ENCODE measurements around the gene RBM10. TPM values are rescaled to one million over a fixed set of nuclear protein-coding genes. Genes with fewer than 3 reads are reported as not detected.

The RBM10 gene
- total RNA-seq, 4 donors from 2014 or later = 27.9 to 33.1 (median 30.2) TPM

DNA sequence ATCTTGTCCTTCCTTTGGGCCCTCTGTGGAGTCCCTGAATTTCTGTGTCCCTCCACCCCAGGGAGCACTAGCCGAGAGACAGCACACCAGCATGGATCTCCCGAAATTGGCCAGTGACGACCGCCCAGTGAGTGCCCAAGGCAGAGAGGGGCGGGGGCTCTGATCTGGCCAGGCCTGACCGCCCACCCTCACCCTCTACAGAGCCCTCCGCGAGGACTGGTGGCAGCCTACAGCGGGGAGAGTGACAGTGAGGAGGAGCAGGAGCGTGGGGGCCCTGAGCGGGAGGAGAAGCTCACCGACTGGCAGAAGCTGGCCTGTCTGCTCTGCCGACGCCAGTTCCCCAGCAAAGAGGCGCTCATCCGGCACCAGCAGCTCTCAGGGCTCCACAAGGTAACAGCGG lies 40.2 kb downstream of the RBM10 start:
- Histone ChIP-seq H3K9me3 (no peaks in the 10 kb centered on the region), H3K4me1 (no peaks in the 10 kb centered on the region), H3K4me3 (no peak overlapping the region), H3K27ac (no peak overlapping the region), H3K27me3 (no peaks in the 10 kb centered on the region), H3K36me3 (peaks cover 49% of the 10 kb centered on the region)
- 80% methylated on average over 1 of the region's 17 CpGs for whole genome bisulfite sequencing
- no peak for TF ChIP-seq POLR2AphosphoS5 (IDR thresholded peaks at IDR 0.05)
- TF ChIP-seq, protein P1, sequence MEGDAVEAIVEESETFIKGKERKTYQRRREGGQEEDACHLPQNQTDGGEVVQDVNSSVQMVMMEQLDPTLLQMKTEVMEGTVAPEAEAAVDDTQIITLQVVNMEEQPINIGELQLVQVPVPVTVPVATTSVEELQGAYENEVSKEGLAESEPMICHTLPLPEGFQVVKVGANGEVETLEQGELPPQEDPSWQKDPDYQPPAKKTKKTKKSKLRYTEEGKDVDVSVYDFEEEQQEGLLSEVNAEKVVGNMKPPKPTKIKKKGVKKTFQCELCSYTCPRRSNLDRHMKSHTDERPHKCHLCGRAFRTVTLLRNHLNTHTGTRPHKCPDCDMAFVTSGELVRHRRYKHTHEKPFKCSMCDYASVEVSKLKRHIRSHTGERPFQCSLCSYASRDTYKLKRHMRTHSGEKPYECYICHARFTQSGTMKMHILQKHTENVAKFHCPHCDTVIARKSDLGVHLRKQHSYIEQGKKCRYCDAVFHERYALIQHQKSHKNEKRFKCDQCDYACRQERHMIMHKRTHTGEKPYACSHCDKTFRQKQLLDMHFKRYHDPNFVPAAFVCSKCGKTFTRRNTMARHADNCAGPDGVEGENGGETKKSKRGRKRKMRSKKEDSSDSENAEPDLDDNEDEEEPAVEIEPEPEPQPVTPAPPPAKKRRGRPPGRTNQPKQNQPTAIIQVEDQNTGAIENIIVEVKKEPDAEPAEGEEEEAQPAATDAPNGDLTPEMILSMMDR (IDR thresholded peaks at IDR 0.05) = no peak
- TF ChIP-seq EP300 (IDR thresholded peaks at IDR 0.05) = no peak
- no peak for TF ChIP-seq POLR2A (IDR thresholded peaks at IDR 0.05)
- peak in 1 of 2 donors; percentile 24 for DNase-seq (ENCODE audit: low spot score in 2 of 2)

- H3K4me3 ChIP-seq = no peak overlapping the region
- WGBS = 83% methylated on average over 16 of the region's 27 CpGs
- no peaks in the 10 kb centered on the region for H3K9me3 ChIP-seq
- DNase-seq (ENCODE audit: low spot score in 2 of 2) = no peak
- TF ChIP-seq POLR2A (IDR thresholded peaks at IDR 0.05) = no peak
- TF ChIP-seq POLR2AphosphoS5 (IDR thresholded peaks at IDR 0.05) = no peak
- TF ChIP-seq, protein P1 (IDR thresholded peaks at IDR 0.05) = no peak
- no peak for TF ChIP-seq EP300 (IDR thresholded peaks at IDR 0.05)
- no peak overlapping the region for H3K27ac ChIP-seq
- peaks cover 1% of the 10 kb centered on the region for H3K4me1 ChIP-seq
- peaks cover 40% of the 10 kb centered on the region for H3K36me3 ChIP-seq
- H3K27me3 ChIP-seq = no peaks in the 10 kb centered on the region
Observed at GRCh38 chrX:47186096-47186740, 41.2 kb downstream of the RBM10 start.

DNA sequence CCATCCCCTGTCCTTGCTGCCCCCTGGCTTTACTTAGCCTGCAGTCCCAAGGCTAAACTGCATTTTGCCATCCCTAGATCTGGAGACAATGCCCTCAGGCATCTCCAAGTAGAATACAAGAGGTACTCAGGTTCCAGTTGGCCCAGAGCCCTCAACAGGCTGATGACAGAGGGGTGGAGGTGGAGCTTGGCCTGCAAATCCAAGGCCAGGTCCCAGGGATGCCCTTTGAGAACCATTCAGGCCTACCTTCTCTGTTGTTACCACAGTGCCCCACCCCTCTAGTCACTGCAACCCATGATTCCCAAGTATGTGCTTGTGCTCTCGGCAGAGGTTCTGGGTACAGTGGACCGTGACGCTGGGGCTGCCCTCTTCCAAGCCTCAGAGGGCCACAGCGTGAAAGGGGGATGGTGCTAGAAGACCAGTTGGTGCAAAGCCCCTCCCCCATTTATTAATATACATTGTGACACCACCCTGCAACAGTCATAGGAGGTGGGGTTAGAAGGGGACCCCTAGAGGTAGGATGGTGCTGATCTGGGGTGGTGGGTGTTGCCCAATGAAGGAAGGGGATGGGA lies 42.2 kb downstream of the RBM10 start:
- TF ChIP-seq EP300 (IDR thresholded peaks at IDR 0.05) = no peak
- TF ChIP-seq POLR2AphosphoS5 (IDR thresholded peaks at IDR 0.05) = no peak
- TF ChIP-seq POLR2A (IDR thresholded peaks at IDR 0.05) = no peak
- TF ChIP-seq, protein P1 (IDR thresholded peaks at IDR 0.05) = no peak
- WGBS = 81% methylated on average over 4 of the region's 4 CpGs
- no peak for DNase-seq (ENCODE audit: low spot score in 2 of 2)
- Histone ChIP-seq H3K9me3 (no peaks in the 10 kb centered on the region), H3K27ac (no peak overlapping the region), H3K4me1 (peaks cover 8% of the 10 kb centered on the region), H3K27me3 (no peaks in the 10 kb centered on the region), H3K4me3 (no peak overlapping the region), H3K36me3 (peaks cover 30% of the 10 kb centered on the region)

- TF ChIP-seq POLR2A (IDR thresholded peaks at IDR 0.05) = no peak
- TF ChIP-seq EP300 (IDR thresholded peaks at IDR 0.05) = no peak
- TF ChIP-seq, protein P1 (IDR thresholded peaks at IDR 0.05) = no peak
- TF ChIP-seq POLR2AphosphoS5 (IDR thresholded peaks at IDR 0.05) = no peak
- H3K4me3 ChIP-seq = no peak overlapping the region
- peaks cover 20% of the 10 kb centered on the region for H3K4me1 ChIP-seq
- H3K27ac ChIP-seq = no peak overlapping the region
- 59% methylated on average over 18 of the region's 19 CpGs for WGBS
- H3K27me3 ChIP-seq = no peaks in the 10 kb centered on the region
- no peak for DNase-seq (ENCODE audit: low spot score in 2 of 2)
- H3K9me3 ChIP-seq = no peaks in the 10 kb centered on the region
- H3K36me3 ChIP-seq = peaks cover 19% of the 10 kb centered on the region
Observed at GRCh38 chrX:47189906-47190305, 44.9 kb downstream of the RBM10 start.

DNA sequence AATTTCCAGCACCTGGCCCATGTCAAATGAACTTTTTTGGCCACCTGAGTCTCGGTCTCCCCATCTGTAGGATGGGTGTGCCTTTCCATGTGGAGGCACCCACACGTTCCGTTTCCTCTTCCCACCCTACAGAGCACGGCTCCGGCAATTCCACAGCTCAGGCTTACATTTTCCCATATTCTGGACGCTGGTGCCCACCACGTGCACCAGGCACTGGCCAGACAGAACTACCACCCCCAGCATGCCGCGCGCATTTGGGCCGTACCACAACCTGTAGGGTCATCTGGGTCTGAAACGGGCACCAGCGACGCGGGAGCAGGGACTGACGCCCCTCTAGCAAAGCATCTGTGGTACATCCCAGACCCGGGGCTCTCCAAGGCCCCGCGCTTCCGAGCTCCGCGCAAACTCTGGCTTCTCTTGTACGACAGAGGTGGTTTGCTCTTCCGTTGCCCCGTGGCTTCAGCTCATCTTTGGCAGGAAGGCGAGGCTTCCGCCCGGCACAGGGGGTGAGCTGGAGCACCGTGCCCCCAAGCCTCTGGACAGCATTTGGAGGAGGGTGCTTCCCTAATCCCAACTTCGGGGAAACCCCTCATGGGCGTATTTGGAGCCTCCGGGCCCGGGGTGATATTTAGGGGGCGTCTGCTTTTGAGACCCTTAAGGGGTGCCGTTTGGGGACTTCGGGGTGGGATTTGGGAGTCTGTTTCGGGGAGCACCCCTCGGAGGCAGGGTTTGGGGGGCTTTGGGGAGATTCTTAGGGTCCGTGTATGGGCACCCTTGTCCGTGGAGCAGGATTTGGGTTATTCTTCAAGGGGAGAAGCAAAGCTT lies 45.6 kb downstream of the RBM10 start:
- Histone ChIP-seq H3K27me3 (no peaks in the 10 kb centered on the region), H3K4me3 (peak overlapping the region; percentile 58), H3K36me3 (peaks cover 12% of the 10 kb centered on the region), H3K27ac (peak overlapping the region; percentile 29), H3K9me3 (no peaks in the 10 kb centered on the region), H3K4me1 (peaks cover 28% of the 10 kb centered on the region)
- WGBS = 29% methylated on average over 29 of the region's 40 CpGs
- peak in 2 of 3 donors; percentile 29 to 45 for TF ChIP-seq POLR2AphosphoS5 (IDR thresholded peaks at IDR 0.05)
- TF ChIP-seq EP300 (IDR thresholded peaks at IDR 0.05) = no peak
- DNase-seq (ENCODE audit: low spot score in 2 of 2) = peak; percentile 86 to 87

Measured in suprapubic skin (tissue), 4 donors.